H7 (cell line): ENCODE measurements around the gene TGFA. TPM values are rescaled to one million over a fixed set of nuclear protein-coding genes. Genes with fewer than 3 reads are reported as not detected.

Experiments used
- DNase-seq: peaks from one replicate; pipeline ENCODE4 v3.0.0; 2012
- H3K27me3 ChIP-seq: 2 replicates; pipeline ENCODE4 v1.6.0; 2011; ENCODE audit warnings: mild to moderate bottlenecking, low read length; ENCODE audit not compliant: control insufficient read depth, insufficient read depth
- H3K36me3 ChIP-seq: replicated peaks from 2 replicates; pipeline ENCODE4 v1.5.1; 2011; ENCODE audit warnings: low read length; ENCODE audit not compliant: control insufficient read depth, insufficient read depth
- H3K4me3 ChIP-seq: 2 replicates; pipeline ENCODE4 v1.5.1; 2011; ENCODE audit warnings: low read depth, mild to moderate bottlenecking, control low read depth, low read length, moderate library complexity; ENCODE audit not compliant: insufficient read depth
- total RNA-seq: library from RNA; depleted of rRNA; stranded (reverse); fragments of >200 nt; shearing (Covaris generic); gene quantifications from 2 replicates; pipeline ENCODE4 v1.2.3, GENCODE V29; 2014

The TGFA gene
- total RNA-seq, 1 experiment from 2014 or later = 0.87 TPM

- Histone ChIP-seq H3K4me3 (no peak overlapping the region), H3K36me3 (no peaks in the 10 kb centered on the region), H3K27me3 (no peaks in the 10 kb centered on the region)
- DNase-seq = no peak
Observed at GRCh38 chr2:70541481-70542020, 12.1 kb downstream of the TGFA start.

- Histone ChIP-seq H3K36me3 (no peaks in the 10 kb centered on the region), H3K4me3 (no peak overlapping the region), H3K27me3 (no peaks in the 10 kb centered on the region)
- DNase-seq = no peak
Observed at GRCh38 chr2:70537840-70538239, 15.8 kb downstream of the TGFA start.

- Histone ChIP-seq H3K4me3 (no peak overlapping the region), H3K36me3 (no peaks in the 10 kb centered on the region), H3K27me3 (no peaks in the 10 kb centered on the region)
- no peak for DNase-seq
Observed at GRCh38 chr2:70536517-70537055, 17.0 kb downstream of the TGFA start.

GRCh38 chr2:70535573-70535972 is 18.1 kb downstream of the TGFA start:
- no peak for DNase-seq
- no peaks in the 10 kb centered on the region for H3K27me3 ChIP-seq
- no peaks in the 10 kb centered on the region for H3K36me3 ChIP-seq
- no peak overlapping the region for H3K4me3 ChIP-seq

GRCh38 chr2:70534183-70534836 is 19.3 kb downstream of the TGFA start:
- Histone ChIP-seq H3K4me3 (no peak overlapping the region), H3K27me3 (no peaks in the 10 kb centered on the region), H3K36me3 (no peaks in the 10 kb centered on the region)
- DNase-seq = no peak

GRCh38 chr2:70532244-70532935 is 21.2 kb downstream of the TGFA start:
- H3K27me3 ChIP-seq = no peaks in the 10 kb centered on the region
- no peak for DNase-seq
- no peak overlapping the region for H3K4me3 ChIP-seq
- no peaks in the 10 kb centered on the region for H3K36me3 ChIP-seq

- DNase-seq = no peak
- no peaks in the 10 kb centered on the region for H3K27me3 ChIP-seq
- no peak overlapping the region for H3K4me3 ChIP-seq
- no peaks in the 10 kb centered on the region for H3K36me3 ChIP-seq
Observed at GRCh38 chr2:70531419-70532086, 22.1 kb downstream of the TGFA start.

- Histone ChIP-seq H3K4me3 (no peak overlapping the region), H3K27me3 (no peaks in the 10 kb centered on the region), H3K36me3 (no peaks in the 10 kb centered on the region)
- no peak for DNase-seq
Observed at GRCh38 chr2:70529610-70530009, 24.0 kb downstream of the TGFA start.

GRCh38 chr2:70528929-70529328 is 24.7 kb downstream of the TGFA start:
- no peak for DNase-seq
- H3K27me3 ChIP-seq = no peaks in the 10 kb centered on the region
- no peak overlapping the region for H3K4me3 ChIP-seq
- H3K36me3 ChIP-seq = no peaks in the 10 kb centered on the region

GRCh38 chr2:70528276-70528675 is 25.4 kb downstream of the TGFA start:
- H3K4me3 ChIP-seq = no peak overlapping the region
- no peaks in the 10 kb centered on the region for H3K27me3 ChIP-seq
- DNase-seq = no peak
- H3K36me3 ChIP-seq = no peaks in the 10 kb centered on the region

- no peak for DNase-seq
Observed at GRCh38 chr2:70527447-70528080, 26.1 kb downstream of the TGFA start.

GRCh38 chr2:70526126-70526525 is 27.5 kb downstream of the TGFA start:
- Histone ChIP-seq H3K27me3 (no peaks in the 10 kb centered on the region), H3K4me3 (no peak overlapping the region), H3K36me3 (no peaks in the 10 kb centered on the region)
- no peak for DNase-seq

More at GRCh38 chr2:70527447-70528080, 26.1 kb downstream of the TGFA start:
- Histone ChIP-seq H3K4me3 (no peak overlapping the region), H3K27me3 (no peaks in the 10 kb centered on the region), H3K36me3 (no peaks in the 10 kb centered on the region)

GRCh38 chr2:70525032-70525431 is 28.6 kb downstream of the TGFA start:
- no peaks in the 10 kb centered on the region for H3K36me3 ChIP-seq
- no peaks in the 10 kb centered on the region for H3K27me3 ChIP-seq
- DNase-seq = no peak
- H3K4me3 ChIP-seq = no peak overlapping the region
